K562 (cell line): ENCODE measurements around the gene SKOR1. TPM values are rescaled to one million over a fixed set of nuclear protein-coding genes. Genes with fewer than 3 reads are reported as not detected.
A peak's percentile ranks its signal among the peaks of the same experiment; 100 is the strongest.

Experiments
- ATAC-seq: fragments of 200-7000 bp; cut with Tn5 transposase; 3 replicates; pipeline ENCODE4 v1.9.1; 2020; ENCODE audit warnings: moderate library complexity
- BruUV-seq: library from RNA; stranded (reverse); fragments of 400-500 nt; replicated peaks from 2 replicates; lab custom pipeline; 2021; lab: Mats Ljungman, UMichigan
- CTCF ChIA-PET: fragments of 300-600 bp; formaldehyde crosslinking; extraction: SDS; loops from one replicate; lab custom pipeline; 2021; ENCODE audit warnings: low intra/inter-chr PET ratio; lab: Yijun Ruan, JAX
- POLR2A ChIA-PET: fragments of 300-600, 350-650 bp; sonication (Branson Sonifier 250); formaldehyde crosslinking; extraction: SDS; loops from one replicate; lab custom pipeline; 2021; ENCODE audit warnings: antibody characterized with exemption, inconsistent platforms; lab: Yijun Ruan, JAX
- DNase-seq, 4 experiments: peaks; one replicate each; pipeline versions ENCODE4 v3.0.0 to v3.0.0-alpha.2; 2011 to 2018; ENCODE audit warnings: low spot score in 3 of 4, mixed read lengths in 3 of 4; ENCODE audit errors: extremely low read depth in 1 of 4
- FAIRE-seq: peaks from 2 replicates; lab custom pipeline; 2011; peaks lifted over from hg19 to GRCh38; lab: Jason Lieb, UNC
- H2AFZ ChIP-seq: 2 replicates; pipeline ENCODE4 v1.6.0; 2011; ENCODE audit warnings: low read depth, low read length, control low read depth, inconsistent platforms
- H3K27ac ChIP-seq: fragments of 200-600 bp; 3 replicates; pipeline ENCODE4 v1.8.0; 2011; ENCODE audit warnings: low read depth, mild to moderate bottlenecking, control low read depth, inconsistent platforms, low read length, moderate library complexity, mixed read lengths; ENCODE audit errors: extremely low read depth
- H3K27me3 ChIP-seq, 2 experiments: fragments of 300-600 bp in 1 of 2; 2 replicates in 1 of 2; 3 replicates in 1 of 2; pipeline versions ENCODE4 v1.6.0 to v1.8.0; 2011; ENCODE audit warnings: inconsistent platforms in 2 of 2, low read length in 2 of 2, mild to moderate bottlenecking in 1 of 2, mixed read lengths in 1 of 2, moderate library complexity in 1 of 2; ENCODE audit not compliant: control insufficient read depth in 2 of 2, insufficient read depth in 2 of 2
- H3K36me3 ChIP-seq: fragments of 300-600 bp; 3 replicates; pipeline ENCODE4 v1.8.0; 2011; ENCODE audit warnings: mild to moderate bottlenecking, low read length, inconsistent platforms; ENCODE audit not compliant: control insufficient read depth, insufficient read depth
- H3K4me1 ChIP-seq, 2 experiments: fragments of 200-600 bp in 1 of 2; replicated peaks in 1 of 2; 2 replicates in 1 of 2; 3 replicates in 1 of 2; pipeline versions ENCODE4 v1.5.1 to v1.8.0; 2011; ENCODE audit warnings: inconsistent platforms in 2 of 2, low read length in 2 of 2, mild to moderate bottlenecking in 1 of 2, mixed read lengths in 1 of 2, moderate library complexity in 1 of 2; ENCODE audit not compliant: control insufficient read depth in 2 of 2, insufficient read depth in 2 of 2
- H3K4me2 ChIP-seq: 2 replicates; pipeline ENCODE4 v1.6.1; 2011; ENCODE audit warnings: low read length, control low read depth, inconsistent platforms, mixed read lengths; ENCODE audit not compliant: insufficient read depth
- H3K4me3 ChIP-seq: fragments of 200-600 bp; sonication (generic), shearing (Covaris generic); 2 replicates; pipeline ENCODE4 v1.5.1; 2016; ENCODE audit warnings: control low read depth, inconsistent platforms
- H3K79me2 ChIP-seq: fragments of 200-600 bp; 3 replicates; pipeline ENCODE4 v1.8.0; 2011; ENCODE audit warnings: low read length, inconsistent platforms; ENCODE audit not compliant: control insufficient read depth, insufficient read depth
- H3K9ac ChIP-seq, 2 experiments: 2 replicates each; pipeline versions ENCODE4 v1.6.0 to v1.6.1; 2011; ENCODE audit warnings: low read depth in 2 of 2, low read length in 2 of 2, control low read depth in 1 of 2, inconsistent platforms in 1 of 2, mild to moderate bottlenecking in 1 of 2, mixed read lengths in 1 of 2; ENCODE audit not compliant: insufficient read depth in 1 of 2
- H3K9me1 ChIP-seq: one replicate; pipeline ENCODE4 v1.6.0; 2011; ENCODE audit warnings: inconsistent platforms, mild to moderate bottlenecking, low read length, moderate library complexity; ENCODE audit not compliant: control insufficient read depth, insufficient read depth
- H3K9me3 ChIP-seq: replicated peaks from 2 replicates; pipeline ENCODE4 v1.5.1; 2011; ENCODE audit warnings: low read depth, low read length, inconsistent platforms; ENCODE audit not compliant: control insufficient read depth, insufficient read depth
- H4K20me1 ChIP-seq: replicated peaks from 2 replicates; pipeline ENCODE4 v1.6.1; 2011; ENCODE audit warnings: low read length, inconsistent platforms, mixed read lengths; ENCODE audit not compliant: control insufficient read depth, insufficient read depth
- ADNP ChIP-seq: fragments of 200-800 bp; sonication (Bioruptor generic); IDR thresholded peaks from 2 replicates; pipeline ENCODE4 v1.6.1; 2016; ENCODE audit warnings: missing genetic modification characterization, missing compliant biosample characterization
- BCOR ChIP-seq: fragments of 450-650 bp; IDR thresholded peaks from 2 replicates; pipeline ENCODE4 v1.6.1; 2016
- CBX1 ChIP-seq: sonication (generic); IDR thresholded peaks from 2 replicates; pipeline ENCODE4 v1.6.1; 2016; ENCODE audit warnings: antibody characterized with exemption, low read depth, mild to moderate bottlenecking
- CBX8 ChIP-seq: fragments of 200-600 bp; sonication (generic); IDR thresholded peaks from 2 replicates; pipeline ENCODE4 v1.6.1; 2012; ENCODE audit warnings: borderline replicate concordance, mixed run types, low read depth, mild to moderate bottlenecking, moderate library complexity, mixed read lengths, low read length, control low read depth, inconsistent platforms; ENCODE audit not compliant: poor library complexity, severe bottlenecking; ENCODE audit errors: extremely low read depth
- CHD4 ChIP-seq: fragments of 200-600 bp; sonication (generic); IDR thresholded peaks from 3 replicates; pipeline ENCODE4 v1.6.1; 2012; ENCODE audit warnings: low read depth, mild to moderate bottlenecking, mixed read lengths, low read length, inconsistent platforms; ENCODE audit not compliant: insufficient read depth, insufficient replicate concordance, poor library complexity, severe bottlenecking
- KDM1A ChIP-seq, 2 experiments: fragments of 450-650 bp; IDR thresholded peaks; 2 replicates each; pipeline ENCODE4 v1.6.1; 2016; ENCODE audit warnings: mild to moderate bottlenecking in 2 of 2
- PHF20 ChIP-seq: fragments of 450-650 bp; IDR thresholded peaks from 2 replicates; pipeline ENCODE4 v1.6.1; 2018; ENCODE audit not compliant: partially characterized antibody
- RBM25 ChIP-seq: fragments of 200-400 bp; formaldehyde crosslinking; IDR thresholded peaks from 2 replicates; pipeline ENCODE4 v1.6.1; 2018; ENCODE audit warnings: low read length, low read depth, moderate library complexity; ENCODE audit not compliant: severe bottlenecking
- SMARCA5 ChIP-seq: fragments of 450-650 bp; IDR thresholded peaks from 2 replicates; pipeline ENCODE4 v1.6.1; 2016
- STAT5A ChIP-seq: IDR thresholded peaks from 2 replicates; pipeline ENCODE4 v1.6.1; 2012; ENCODE audit warnings: low read length, inconsistent platforms, borderline replicate concordance
- WGBS: fragments of 100-300 bp; shearing (Covaris generic); methylation state at CpG from one replicate; pipeline ENCODE4 v1.1.6; 2016; ENCODE audit warnings: low coverage, mixed read lengths; ENCODE audit not compliant: insufficient coverage; ENCODE audit errors: missing lambda C conversion rate; 5-methylcytosine and 5-hydroxymethylcytosine counted together
- in situ Hi-C: fragments of 300-500 bp; cut with MboI; formaldehyde crosslinking; loops from 4 replicates; pipeline ENCODE4 v1.15.0; 2018; ENCODE audit warnings: inconsistent platforms, mixed read lengths
- intact Hi-C: fragments of 100-400 bp; cut with micrococcal nuclease; formaldehyde crosslinking; loops from 2 replicates; pipeline ENCODE4 v1.14.2; 2022
- polyA plus RNA-seq, 8 experiments: library from polyadenylated mRNA; depleted of rRNA in 4 of 8; stranded (reverse) in 5 of 8; unstranded in 3 of 8; fragments of >200 nt; fragmentation: Nextera tagmentation in 2 of 8; fragmentation: Illumina TruSeq in 1 of 8; extraction: Ambion mirVana in 2 of 8; extraction: Trizol in 1 of 8; gene quantifications; 2 replicates each; pipeline versions ENCODE4 v1.2.1 to v1.2.3, GENCODE V29; 2011 to 2014; ENCODE audit warnings: inconsistent platforms in 1 of 8, missing spikeins in 1 of 8
- total RNA-seq, 7 experiments: library from RNA; depleted of rRNA in 6 of 7; stranded (reverse); fragments of >200 nt in 6 of 7; fragmentation: Illumina TruSeq in 2 of 7; extraction: Trizol in 2 of 7; gene quantifications; 2 replicates each; pipeline versions ENCODE4 v1.2.1 to v1.2.3, GENCODE V29; 2011 to 2021; ENCODE audit warnings: low replicate concordance in 1 of 7
- TF ChIP-seq, protein P1 (sequence below): fragments of 450-650 bp; IDR thresholded peaks from 2 replicates; pipeline ENCODE4 v1.6.1; 2016

The SKOR1 gene
- total and polyA plus RNA-seq, 9 of the 15 experiments (the other 6 are each of a cell fraction or from before 2014, with no cell fraction given) = 0.04 to 0.41 (median 0.09) TPM; not detected in 3

DNA sequence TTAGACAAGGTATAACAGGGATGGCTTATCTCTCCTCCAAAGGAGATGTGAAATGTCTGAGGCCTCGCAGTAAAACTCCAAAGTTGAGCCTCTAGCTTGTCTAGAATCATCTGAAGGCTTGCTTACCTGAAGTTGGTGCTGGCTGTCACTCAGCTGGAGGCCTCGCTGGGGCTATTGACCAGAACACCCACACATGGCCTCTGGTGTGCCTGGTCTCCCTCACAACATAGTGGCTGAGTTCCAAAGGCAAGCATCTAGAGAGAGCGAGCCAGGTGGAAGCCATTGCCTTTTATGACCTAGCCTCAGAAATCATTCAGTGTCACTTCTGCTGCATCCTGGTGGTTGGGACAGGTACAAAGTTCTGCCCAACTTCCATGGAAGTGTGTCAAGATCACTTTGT, 31.9 kb downstream of the SKOR1 start:
- TF ChIP-seq, protein P1, sequence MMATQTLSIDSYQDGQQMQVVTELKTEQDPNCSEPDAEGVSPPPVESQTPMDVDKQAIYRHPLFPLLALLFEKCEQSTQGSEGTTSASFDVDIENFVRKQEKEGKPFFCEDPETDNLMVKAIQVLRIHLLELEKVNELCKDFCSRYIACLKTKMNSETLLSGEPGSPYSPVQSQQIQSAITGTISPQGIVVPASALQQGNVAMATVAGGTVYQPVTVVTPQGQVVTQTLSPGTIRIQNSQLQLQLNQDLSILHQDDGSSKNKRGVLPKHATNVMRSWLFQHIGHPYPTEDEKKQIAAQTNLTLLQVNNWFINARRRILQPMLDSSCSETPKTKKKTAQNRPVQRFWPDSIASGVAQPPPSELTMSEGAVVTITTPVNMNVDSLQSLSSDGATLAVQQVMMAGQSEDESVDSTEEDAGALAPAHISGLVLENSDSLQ = peak; percentile 17; the same call in 1 of the 2 replicates
- no peak for TF ChIP-seq PHF20
- in situ Hi-C loops (no loop called here), intact Hi-C loops (no loop called here)
- Histone ChIP-seq H3K9me1 (no peaks in the 10 kb centered on the region), H3K27ac (no peak overlapping the region), H3K9ac (no peak overlapping the region), H4K20me1 (no peaks in the 10 kb centered on the region), H3K4me3 (no peak overlapping the region), H2AFZ (0 out of 2 replicates have a peak overlapping the region, but pooled peaks have one; percentile 58), H3K4me2 (no peak overlapping the region), H3K27me3 (no peaks in the 10 kb centered on the region), H3K9me3 (no peaks in the 10 kb centered on the region), H3K4me1 (peaks cover 13% of the 10 kb centered on the region in 2 experiments; a peak in 4 of 5 replicates), H3K79me2 (no peaks in the 10 kb centered on the region), H3K36me3 (no peaks in the 10 kb centered on the region)
- BruUV-seq = no TSS peak
- no peak for ATAC-seq
- ChIA-PET CTCF (no interaction called here), POLR2A (interaction anchor here (0.6 kb wide), 1 partner anchor 163 kb away, joined by 3 read pairs; no protein-coding TSS in a partner anchor)
- FAIRE-seq = peak; percentile 61
- 56% methylated on average over 3 of the region's 3 CpGs for WGBS
- DNase-seq = no peak

DNA sequence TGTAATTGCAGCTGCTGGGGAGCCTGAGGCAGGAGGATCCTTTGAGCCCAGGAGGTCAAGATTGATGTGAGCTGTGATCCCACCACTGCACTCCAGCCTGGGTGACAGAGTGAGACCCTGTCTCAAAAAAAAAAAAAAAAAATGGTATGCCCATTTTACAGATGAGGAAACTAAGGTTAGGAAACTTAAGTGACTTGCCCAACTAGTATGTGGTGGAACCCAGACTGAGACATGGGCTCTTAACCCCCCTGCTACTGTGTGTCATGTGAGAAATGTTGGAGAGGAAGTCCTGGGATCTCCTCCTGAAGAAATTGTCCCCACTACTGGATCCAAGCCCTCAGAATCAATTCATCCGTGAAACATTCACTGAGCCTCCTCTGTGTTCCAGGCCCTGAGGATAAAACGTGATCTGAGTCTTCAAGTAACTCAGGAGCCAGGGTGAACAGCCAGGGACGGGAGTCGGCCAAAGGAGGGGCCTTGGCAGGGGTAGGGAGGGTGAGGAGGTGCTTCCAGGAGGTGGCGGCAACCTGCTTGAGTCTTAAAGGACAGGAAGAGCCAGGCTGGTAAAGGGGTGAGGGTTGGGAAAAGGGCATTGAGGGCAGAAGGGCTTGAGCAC, 34.1 kb downstream of the SKOR1 start:
- Histone ChIP-seq H2AFZ (no peak overlapping the region), H3K36me3 (no peaks in the 10 kb centered on the region), H3K27me3 (no peaks in the 10 kb centered on the region), H3K9me3 (no peaks in the 10 kb centered on the region), H3K9ac (no peak overlapping the region), H3K4me2 (no peak overlapping the region), H3K4me3 (no peak overlapping the region), H3K9me1 (no peaks in the 10 kb centered on the region), H3K79me2 (no peaks in the 10 kb centered on the region), H4K20me1 (no peaks in the 10 kb centered on the region), H3K4me1 (peaks cover 10 to 14% of the 10 kb centered on the region in 2 experiments; a peak in 4 of 5 replicates), H3K27ac (no peak overlapping the region)
- TF ChIP-seq SMARCA5 = peak; percentile 38; the same call in 1 of the 2 replicates
- TF ChIP-seq CHD4 = peak; percentile 86
- TF ChIP-seq CBX1 = 0 out of 2 replicates have a peak, but pooled peaks have one; percentile 40
- no peak for TF ChIP-seq CBX8
- no peak for TF ChIP-seq STAT5A
- peak; percentile 90 for TF ChIP-seq BCOR
- peak; percentile 51 to 61; a peak in 3 of 4 replicates for TF ChIP-seq KDM1A (IDR thresholded peaks at IDR 0.05)
- peak; percentile 83 for TF ChIP-seq ADNP (tag)
- TF ChIP-seq RBM25 = peak; percentile 68
- intact Hi-C loops = no loop called here
- CTCF ChIA-PET = interaction anchor here (0.6 to 0.8 kb wide), 2 partner anchors 81 to 295 kb away, joined by 3 to 5 read pairs; no protein-coding TSS in a partner anchor
- FAIRE-seq (no peak), DNase-seq (no peak), ATAC-seq (no peak)
- 43% methylated on average over 5 of the region's 5 CpGs for WGBS
- in situ Hi-C loops = no loop called here
- no TSS peak for BruUV-seq
- POLR2A ChIA-PET = no interaction called here
